NCI-H2227 (cell line): ENCODE data around the gene ADTRP.

ENCODE experiments used
- DNase-seq: peaks from one replicate; lab custom pipeline; 2025; ENCODE audit not compliant: unreplicated experiment; lab: John Stamatoyannopoulos, UW

Gene ADTRP

GRCh38 chr6:11758878-11759277, 19.7 kb downstream of the ADTRP start:
- DNase-seq = no peak

GRCh38 chr6:11756726-11757125, 21.9 kb downstream of the ADTRP start:
- no peak for DNase-seq

GRCh38 chr6:11756292-11756691, 22.3 kb downstream of the ADTRP start:
- no peak for DNase-seq

- DNase-seq = no peak
These were observed 22.9 kb downstream of the ADTRP start for GRCh38 chr6:11755725-11756124.

GRCh38 chr6:11754625-11755271, 23.9 kb downstream of the ADTRP start:
- peak; percentile 31 for DNase-seq

- DNase-seq = no peak
These were observed 24.8 kb downstream of the ADTRP start for GRCh38 chr6:11753798-11754197.

- no peak for DNase-seq
These were observed 26.2 kb downstream of the ADTRP start for GRCh38 chr6:11752360-11752759.

- no peak for DNase-seq
These were observed 27.9 kb downstream of the ADTRP start for GRCh38 chr6:11750682-11751081.

- no peak for DNase-seq
These were observed 29.9 kb downstream of the ADTRP start for GRCh38 chr6:11748591-11749210.

- DNase-seq = no peak
These were observed 31.6 kb downstream of the ADTRP start for GRCh38 chr6:11747021-11747420.

GRCh38 chr6:11744753-11745152, 33.9 kb downstream of the ADTRP start:
- no peak for DNase-seq

- DNase-seq = no peak
These were observed 34.5 kb downstream of the ADTRP start for GRCh38 chr6:11744101-11744500.

- DNase-seq = no peak
These were observed 37.7 kb downstream of the ADTRP start for GRCh38 chr6:11740875-11741274.

- DNase-seq = no peak
These were observed 39.8 kb downstream of the ADTRP start for GRCh38 chr6:11738661-11739375.

- no peak for DNase-seq
These were observed 40.4 kb downstream of the ADTRP start for GRCh38 chr6:11738234-11738633.

- DNase-seq = no peak
These were observed 42.0 kb downstream of the ADTRP start for GRCh38 chr6:11736601-11737000.

- no peak for DNase-seq
These were observed 43.6 kb downstream of the ADTRP start for GRCh38 chr6:11734861-11735613.

- no peak for DNase-seq
These were observed 46.5 kb downstream of the ADTRP start for GRCh38 chr6:11732036-11732631.

GRCh38 chr6:11731423-11731822, 47.2 kb downstream of the ADTRP start:
- DNase-seq = no peak

GRCh38 chr6:11730641-11731040, 48.0 kb downstream of the ADTRP start:
- DNase-seq = no peak

GRCh38 chr6:11729076-11729475, 49.5 kb downstream of the ADTRP start:
- no peak for DNase-seq
